Epithelial cell of esophagus (primary cell): ENCODE results near the gene BTBD10.
"Not testable (repeated sequence)": the region's sequence is repeated elsewhere in the genome, so short reads cannot be mapped to it uniquely, and the experiment has no call there.

Source experiments
- DNase-seq: peaks from one replicate; pipeline ENCODE4 v3.0.0; 2010; ENCODE audit warnings: low read depth
- H3K4me3 ChIP-seq: 2 replicates; pipeline ENCODE4 v1.5.1; 2011; ENCODE audit warnings: mild to moderate bottlenecking, low read length, control low read depth
- CTCF ChIP-seq: IDR thresholded peaks from 2 replicates; pipeline ENCODE4 v1.5.1; 2011; ENCODE audit warnings: low read depth, mild to moderate bottlenecking, low read length, control low read depth, inconsistent platforms; ENCODE audit not compliant: insufficient read depth; ENCODE audit errors: missing control alignments

Gene BTBD10

GRCh38 chr11:13429836-13430235 is 33.2 kb downstream of the BTBD10 start:
- H3K4me3 ChIP-seq = no peak overlapping the region
- DNase-seq = no peak
- no peak for TF ChIP-seq CTCF

- H3K4me3 ChIP-seq = no peak overlapping the region
- no peak for TF ChIP-seq CTCF
- no peak for DNase-seq
Observed at GRCh38 chr11:13429288-13429687, 33.7 kb downstream of the BTBD10 start.

- no peak for TF ChIP-seq CTCF
- H3K4me3 ChIP-seq = no peak overlapping the region
- no peak for DNase-seq
Observed at GRCh38 chr11:13427440-13427839, 35.6 kb downstream of the BTBD10 start.

DNA sequence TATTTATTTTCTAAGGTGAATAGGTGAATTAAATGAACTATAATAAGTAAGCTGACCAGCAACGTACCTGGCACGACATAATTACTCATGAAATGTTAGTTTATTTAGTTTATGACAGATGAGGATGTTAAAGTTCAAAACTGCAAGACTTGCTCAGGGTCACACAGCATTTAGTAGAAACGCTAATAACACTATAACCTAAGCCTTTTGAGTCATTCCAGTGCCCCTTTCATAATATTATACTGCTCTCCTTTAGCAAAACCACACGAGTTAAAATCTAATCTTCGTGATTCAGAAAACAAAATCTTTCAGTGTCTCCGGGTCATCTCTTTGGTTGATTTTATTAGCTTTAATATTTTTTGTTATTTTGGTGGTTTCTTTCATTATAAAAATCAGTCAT is 39.6 kb downstream of the BTBD10 start:
- no peak overlapping the region for H3K4me3 ChIP-seq
- TF ChIP-seq CTCF = no peak
- DNase-seq = no peak

DNA sequence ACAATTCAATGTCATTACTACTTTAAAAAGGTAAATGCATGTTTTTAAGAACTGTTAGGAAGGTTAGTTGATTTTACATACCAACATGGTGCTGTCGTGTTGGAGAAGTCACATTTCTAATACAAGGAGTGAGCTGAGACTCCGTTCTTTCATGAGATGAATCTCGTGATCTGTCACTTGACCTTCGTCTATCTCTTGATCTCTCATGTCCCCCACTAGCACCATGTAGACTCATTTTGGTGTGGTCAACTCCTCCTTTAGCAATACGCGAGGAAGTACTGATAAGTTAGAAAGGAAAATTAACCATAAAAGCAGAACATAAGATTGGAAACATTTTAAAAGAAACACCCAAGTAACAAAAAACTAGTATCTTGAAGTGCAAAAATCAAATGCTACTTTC is 41.5 kb downstream of the BTBD10 start:
- DNase-seq = no peak
- TF ChIP-seq CTCF = no peak
- H3K4me3 ChIP-seq = no peak overlapping the region

GRCh38 chr11:13415201-13415600 is 47.8 kb downstream of the BTBD10 start:
- TF ChIP-seq CTCF = no peak
- DNase-seq = peak; percentile 39
- H3K4me3 ChIP-seq = no peak overlapping the region

DNA sequence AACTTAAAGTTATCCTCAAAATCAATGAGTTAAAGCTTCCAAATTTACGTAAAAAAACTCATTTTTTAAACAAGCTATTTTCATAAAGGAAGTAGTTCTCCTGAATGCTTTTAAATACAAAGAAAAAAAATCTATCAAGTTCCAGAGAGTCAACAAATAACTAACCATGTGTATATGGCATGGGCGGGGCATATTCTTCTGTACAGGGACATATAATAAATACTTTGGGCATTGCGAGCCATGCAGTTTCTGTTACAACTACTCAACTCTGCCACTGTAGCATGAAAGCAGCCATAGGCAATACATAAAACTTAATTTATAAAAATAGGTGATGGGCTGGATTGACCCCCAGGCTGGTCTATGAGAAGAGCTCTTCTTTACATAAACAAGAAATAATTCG is 57.8 kb downstream of the BTBD10 start:
- no peak for TF ChIP-seq CTCF
- DNase-seq = no peak
- no peak overlapping the region for H3K4me3 ChIP-seq

DNA sequence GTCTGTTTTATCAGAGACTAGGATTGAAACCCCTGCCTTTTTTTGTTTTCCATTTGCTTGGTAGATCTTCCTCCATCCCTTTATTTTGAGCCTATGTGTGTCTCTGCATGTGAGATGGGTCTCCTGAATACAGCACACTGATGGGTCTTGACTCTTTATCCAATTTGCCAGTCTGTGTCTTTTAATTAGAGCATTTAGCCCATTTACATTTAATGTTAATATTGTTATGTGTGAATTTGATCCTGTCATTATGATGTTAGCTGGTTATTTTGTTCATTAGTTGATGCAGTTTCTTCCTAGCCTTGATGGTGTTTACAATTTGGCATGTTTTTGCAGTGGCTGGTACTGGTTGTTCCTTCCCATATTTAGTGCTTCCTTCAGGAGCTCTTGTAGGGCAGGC is 64.7 kb downstream of the BTBD10 start:
- DNase-seq = not testable (repeated sequence)

More for the DNA sequence above, 64.7 kb downstream of the BTBD10 start:
- H3K4me3 ChIP-seq = not testable (repeated sequence)
